Loucy (cell line): Measurements from ENCODE around the gene TLCD2.

Source experiments
- H2AFZ ChIP-seq: fragments of 200-600 bp; sonication (generic); 2 replicates; pipeline ENCODE4 v1.6.0; 2016; ENCODE audit warnings: antibody characterized with exemption, mild to moderate bottlenecking, low read length, moderate library complexity
- H3F3A ChIP-seq: fragments of 200-600 bp; 2 replicates; pipeline ENCODE4 v1.6.0; 2016; ENCODE audit warnings: antibody characterized with exemption, low read depth, mild to moderate bottlenecking
- H3K27me3 ChIP-seq: fragments of 200-600 bp; sonication (generic); 2 replicates; pipeline ENCODE4 v1.6.1; 2014; ENCODE audit warnings: low read length, mild to moderate bottlenecking; ENCODE audit not compliant: insufficient read depth, poor library complexity, severe bottlenecking
- H3K36me3 ChIP-seq: fragments of 200-600 bp; sonication (generic); 2 replicates; pipeline ENCODE4 v1.6.1; 2016; ENCODE audit warnings: low read length; ENCODE audit not compliant: insufficient read depth
- H3K4me1 ChIP-seq: fragments of 200-600 bp; sonication (generic); 2 replicates; pipeline ENCODE4 v1.5.1; 2014; ENCODE audit warnings: low read length, mild to moderate bottlenecking; ENCODE audit not compliant: insufficient read depth, poor library complexity, severe bottlenecking
- H3K4me2 ChIP-seq: fragments of 200-600 bp; sonication (generic); 2 replicates; pipeline ENCODE4 v1.6.0; 2014; ENCODE audit warnings: antibody characterized with exemption, low read length, low read depth, mild to moderate bottlenecking; ENCODE audit not compliant: poor library complexity, severe bottlenecking
- H3K4me3 ChIP-seq: fragments of 200-600 bp; sonication (generic); 2 replicates; pipeline ENCODE4 v1.5.1; 2014; ENCODE audit warnings: low read length, mild to moderate bottlenecking, mixed read lengths; ENCODE audit not compliant: poor library complexity, severe bottlenecking
- H3K79me2 ChIP-seq: fragments of 200-600 bp; sonication (generic); 2 replicates; pipeline ENCODE4 v1.6.1; 2014; ENCODE audit warnings: low read length; ENCODE audit not compliant: insufficient read depth
- H3K9ac ChIP-seq: fragments of 200-600 bp; sonication (generic); 2 replicates; pipeline ENCODE4 v1.6.0; 2014; ENCODE audit warnings: mild to moderate bottlenecking, low read depth, low read length, moderate library complexity; ENCODE audit not compliant: poor library complexity, severe bottlenecking
- H3K9me2 ChIP-seq: fragments of 200-600 bp; sonication (generic); replicated peaks from 2 replicates; pipeline ENCODE4 v1.6.1; 2016; ENCODE audit warnings: low read depth, low read length, mixed read lengths
- H3K9me3 ChIP-seq: fragments of 200-600 bp; sonication (generic); 2 replicates; pipeline ENCODE4 v1.6.1; 2014; ENCODE audit warnings: mild to moderate bottlenecking, antibody characterized with exemption, low read length, low read depth; ENCODE audit not compliant: insufficient read depth
- H4K20me1 ChIP-seq: fragments of 200-600 bp; sonication (generic); 2 replicates; pipeline ENCODE4 v1.6.0; 2014; ENCODE audit warnings: antibody characterized with exemption, low read length, mild to moderate bottlenecking; ENCODE audit not compliant: insufficient read depth, poor library complexity, severe bottlenecking
- EZH2phosphoT487 ChIP-seq: fragments of 200-600 bp; IDR thresholded peaks from 2 replicates; pipeline ENCODE4 v1.6.1; 2018; ENCODE audit warnings: antibody characterized with exemption, mild to moderate bottlenecking, moderate library complexity, borderline replicate concordance
- TF ChIP-seq, protein P1 (sequence below): fragments of 200-600 bp; sonication (generic); conservative IDR thresholded peaks from 2 replicates; pipeline ENCODE4 v1.5.1; 2014; ENCODE audit warnings: mild to moderate bottlenecking, antibody characterized with exemption, low read length

TLCD2 gene

DNA sequence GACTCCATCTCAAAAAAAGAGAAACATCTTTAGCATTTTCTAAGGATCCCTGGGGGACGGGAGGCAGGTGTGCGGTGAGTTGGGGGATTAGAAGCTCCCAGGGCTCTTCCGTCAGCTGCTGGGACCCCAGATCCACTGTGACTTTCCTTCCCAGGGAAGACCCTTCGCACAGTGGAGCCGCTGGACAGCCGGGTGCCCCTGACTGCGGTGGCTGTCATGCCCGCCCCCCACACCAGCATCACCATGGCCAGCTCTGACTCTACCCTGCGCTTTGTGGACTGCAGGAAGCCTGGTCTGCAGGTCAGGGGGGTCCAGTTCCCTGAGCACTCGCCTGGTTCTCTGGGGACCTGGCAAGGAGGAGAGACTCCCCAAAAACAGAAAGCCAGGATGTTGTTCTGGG lies 25.2 kb upstream of the TLCD2 start:
- Histone ChIP-seq H2AFZ (no peak overlapping the region), H3K9me2 (no peaks in the 10 kb centered on the region), H3K4me2 (no peak overlapping the region), H3K36me3 (no peaks in the 10 kb centered on the region), H3K79me2 (no peaks in the 10 kb centered on the region), H3K9me3 (no peaks in the 10 kb centered on the region), H4K20me1 (no peaks in the 10 kb centered on the region), H3F3A (no peaks in the 10 kb centered on the region), H3K27me3 (no peaks in the 10 kb centered on the region), H3K4me1 (no peaks in the 10 kb centered on the region), H3K4me3 (no peak overlapping the region), H3K9ac (no peak overlapping the region)
- TF ChIP-seq, protein P1, sequence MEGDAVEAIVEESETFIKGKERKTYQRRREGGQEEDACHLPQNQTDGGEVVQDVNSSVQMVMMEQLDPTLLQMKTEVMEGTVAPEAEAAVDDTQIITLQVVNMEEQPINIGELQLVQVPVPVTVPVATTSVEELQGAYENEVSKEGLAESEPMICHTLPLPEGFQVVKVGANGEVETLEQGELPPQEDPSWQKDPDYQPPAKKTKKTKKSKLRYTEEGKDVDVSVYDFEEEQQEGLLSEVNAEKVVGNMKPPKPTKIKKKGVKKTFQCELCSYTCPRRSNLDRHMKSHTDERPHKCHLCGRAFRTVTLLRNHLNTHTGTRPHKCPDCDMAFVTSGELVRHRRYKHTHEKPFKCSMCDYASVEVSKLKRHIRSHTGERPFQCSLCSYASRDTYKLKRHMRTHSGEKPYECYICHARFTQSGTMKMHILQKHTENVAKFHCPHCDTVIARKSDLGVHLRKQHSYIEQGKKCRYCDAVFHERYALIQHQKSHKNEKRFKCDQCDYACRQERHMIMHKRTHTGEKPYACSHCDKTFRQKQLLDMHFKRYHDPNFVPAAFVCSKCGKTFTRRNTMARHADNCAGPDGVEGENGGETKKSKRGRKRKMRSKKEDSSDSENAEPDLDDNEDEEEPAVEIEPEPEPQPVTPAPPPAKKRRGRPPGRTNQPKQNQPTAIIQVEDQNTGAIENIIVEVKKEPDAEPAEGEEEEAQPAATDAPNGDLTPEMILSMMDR = no peak
- TF ChIP-seq EZH2phosphoT487 = no peak

DNA sequence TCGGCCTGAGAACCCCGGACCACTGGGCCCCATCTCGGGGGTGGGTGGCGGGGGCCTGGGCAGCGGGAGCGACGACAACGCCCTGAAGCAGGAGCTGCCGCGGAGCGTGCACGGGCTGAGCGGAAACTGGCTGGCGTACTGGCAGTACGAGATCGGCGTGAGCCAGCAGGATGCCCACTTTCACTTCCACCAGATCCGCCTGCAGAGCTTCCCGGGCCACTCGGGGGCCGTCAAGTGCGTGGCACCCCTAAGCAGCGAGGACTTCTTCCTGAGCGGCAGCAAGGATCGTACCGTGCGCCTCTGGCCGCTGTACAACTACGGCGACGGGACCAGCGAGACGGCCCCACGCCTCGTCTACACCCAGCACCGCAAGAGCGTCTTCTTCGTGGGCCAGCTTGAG lies 23.6 kb upstream of the TLCD2 start:
- no peaks in the 10 kb centered on the region for H3K79me2 ChIP-seq
- no peak overlapping the region for H2AFZ ChIP-seq
- TF ChIP-seq EZH2phosphoT487 = no peak
- TF ChIP-seq, protein P1 = no peak
- H3K4me2 ChIP-seq = no peak overlapping the region
- H3F3A ChIP-seq = no peaks in the 10 kb centered on the region
- H3K9me3 ChIP-seq = no peaks in the 10 kb centered on the region
- H3K9me2 ChIP-seq = no peaks in the 10 kb centered on the region
- H3K36me3 ChIP-seq = no peaks in the 10 kb centered on the region
- H3K4me3 ChIP-seq = no peak overlapping the region
- no peaks in the 10 kb centered on the region for H4K20me1 ChIP-seq
- no peak overlapping the region for H3K9ac ChIP-seq
- no peaks in the 10 kb centered on the region for H3K27me3 ChIP-seq
- no peaks in the 10 kb centered on the region for H3K4me1 ChIP-seq

DNA sequence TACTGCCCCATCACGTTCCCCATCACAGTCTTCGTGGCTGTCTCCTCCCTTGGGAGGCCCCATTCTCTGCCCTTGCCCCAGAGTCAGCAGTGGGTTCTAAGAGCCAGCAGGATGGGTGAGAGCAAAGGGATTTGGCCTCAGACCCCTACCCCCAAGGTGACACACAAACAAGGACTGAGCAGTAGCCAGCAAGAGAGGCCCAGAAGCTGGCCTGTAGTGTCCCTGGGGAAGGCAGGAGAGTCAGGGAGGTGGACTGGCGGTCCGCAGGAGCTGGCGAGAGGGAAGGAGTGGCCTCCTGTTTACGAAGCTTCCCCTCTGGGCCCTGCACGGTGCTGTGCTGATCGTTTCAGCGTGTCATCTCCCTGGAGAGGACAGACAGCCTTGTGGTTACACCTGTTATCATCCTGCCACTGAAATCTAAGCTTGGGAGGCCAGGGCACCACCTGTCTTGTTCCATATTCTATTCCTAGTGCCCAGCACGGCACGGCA lies 22.7 kb upstream of the TLCD2 start:
- Histone ChIP-seq H3K9me3 (no peaks in the 10 kb centered on the region), H3K4me1 (no peaks in the 10 kb centered on the region), H3K79me2 (no peaks in the 10 kb centered on the region), H3K9ac (no peak overlapping the region), H3K9me2 (no peaks in the 10 kb centered on the region), H3K4me2 (no peak overlapping the region), H3K36me3 (no peaks in the 10 kb centered on the region), H3F3A (no peaks in the 10 kb centered on the region), H3K4me3 (no peak overlapping the region), H3K27me3 (no peaks in the 10 kb centered on the region), H2AFZ (no peak overlapping the region), H4K20me1 (no peaks in the 10 kb centered on the region)
- TF ChIP-seq, protein P1 = no peak
- no peak for TF ChIP-seq EZH2phosphoT487
